AG08395 (cell line): ENCODE measurements around the gene SEMA4G.

Source experiments
- DNase-seq: peaks from one replicate; pipeline ENCODE4 v3.0.0; 2012; ENCODE audit warnings: mixed read lengths, low spot score

Gene SEMA4G

DNA sequence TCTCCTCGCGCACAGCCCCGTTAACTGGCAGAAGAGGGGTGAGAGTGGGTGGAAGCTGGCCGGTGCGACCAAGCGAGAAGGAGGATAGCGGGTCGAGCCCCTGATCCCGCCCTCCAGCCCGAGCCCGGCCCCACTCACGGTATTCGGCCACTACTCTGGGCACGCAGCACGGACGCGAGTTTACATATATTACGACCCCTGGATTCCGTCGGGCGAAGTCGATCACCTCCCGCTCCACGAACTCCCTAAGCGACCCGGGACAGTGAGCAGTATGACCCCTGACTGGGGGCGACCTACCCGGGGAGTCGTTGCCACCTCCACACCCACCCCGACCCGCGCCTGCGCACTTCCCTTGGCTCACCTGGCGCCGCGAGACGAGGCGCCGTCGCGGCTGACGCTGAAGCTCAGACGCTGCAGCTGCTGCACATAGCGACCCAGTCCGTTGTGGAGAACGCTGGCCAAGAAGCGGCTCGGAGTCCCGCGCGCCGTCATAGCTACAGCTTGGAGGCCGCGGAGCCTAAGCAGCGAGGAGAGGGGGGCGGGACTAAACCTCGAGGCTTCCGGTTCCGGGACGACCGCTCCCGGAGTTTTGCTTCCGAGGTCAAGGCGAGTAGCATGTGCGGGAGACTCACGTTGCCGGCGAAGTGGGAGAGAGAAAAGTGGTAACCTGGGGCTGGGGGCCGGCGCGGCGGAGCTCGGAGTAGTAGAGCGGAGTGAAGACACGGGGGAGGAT lies 17.8 kb downstream of the SEMA4G start, which contains the start of the genes MRPL43 and TWNK:
MRPL43 (minus strand) TSS at position 546 of the 733 bp plus-strand sequence; CDS start at position 492, 54 bp downstream.
TWNK (plus strand) TSS at position 592 of the 733 bp plus-strand sequence. CDS start 668 bp downstream, outside the sequence.
- DNase-seq: peak; percentile 91

- DNase-seq: no peak
These were observed 18.4 kb downstream of the SEMA4G start for GRCh38 chr10:100987685-100988049.

DNA sequence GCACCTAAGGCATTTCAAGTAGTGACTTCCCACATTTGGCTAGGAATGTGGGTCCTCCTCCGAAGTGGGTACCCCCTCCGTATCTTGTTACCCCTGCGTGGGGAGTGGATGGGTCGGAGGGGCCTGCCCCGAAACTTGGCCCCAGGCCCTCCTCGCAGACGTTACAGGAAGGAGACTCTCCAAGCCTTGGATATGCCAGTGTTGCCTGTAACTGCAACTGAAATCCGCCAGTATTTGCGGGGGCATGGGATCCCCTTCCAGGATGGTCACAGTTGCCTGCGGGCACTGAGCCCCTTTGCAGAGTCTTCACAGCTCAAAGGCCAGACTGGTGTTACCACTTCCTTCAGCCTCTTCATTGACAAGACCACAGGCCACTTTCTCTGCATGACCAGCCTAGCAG lies 18.9 kb downstream of the SEMA4G start:
- DNase-seq: no peak

DNA sequence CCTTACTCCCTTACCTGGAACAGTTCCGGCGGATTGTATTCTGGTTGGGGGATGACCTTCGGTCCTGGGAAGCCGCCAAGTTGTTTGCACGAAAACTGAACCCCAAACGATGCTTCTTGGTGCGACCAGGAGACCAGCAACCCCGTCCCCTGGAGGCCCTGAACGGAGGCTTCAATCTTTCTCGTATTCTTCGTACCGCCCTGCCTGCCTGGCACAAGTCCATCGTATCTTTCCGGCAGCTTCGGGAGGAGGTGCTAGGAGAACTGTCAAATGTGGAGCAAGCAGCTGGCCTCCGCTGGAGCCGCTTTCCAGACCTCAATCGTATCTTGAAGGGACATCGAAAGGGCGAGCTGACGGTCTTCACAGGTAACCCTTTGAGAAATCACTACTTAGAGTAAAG lies 19.8 kb downstream of the SEMA4G start:
- no peak for DNase-seq

DNA sequence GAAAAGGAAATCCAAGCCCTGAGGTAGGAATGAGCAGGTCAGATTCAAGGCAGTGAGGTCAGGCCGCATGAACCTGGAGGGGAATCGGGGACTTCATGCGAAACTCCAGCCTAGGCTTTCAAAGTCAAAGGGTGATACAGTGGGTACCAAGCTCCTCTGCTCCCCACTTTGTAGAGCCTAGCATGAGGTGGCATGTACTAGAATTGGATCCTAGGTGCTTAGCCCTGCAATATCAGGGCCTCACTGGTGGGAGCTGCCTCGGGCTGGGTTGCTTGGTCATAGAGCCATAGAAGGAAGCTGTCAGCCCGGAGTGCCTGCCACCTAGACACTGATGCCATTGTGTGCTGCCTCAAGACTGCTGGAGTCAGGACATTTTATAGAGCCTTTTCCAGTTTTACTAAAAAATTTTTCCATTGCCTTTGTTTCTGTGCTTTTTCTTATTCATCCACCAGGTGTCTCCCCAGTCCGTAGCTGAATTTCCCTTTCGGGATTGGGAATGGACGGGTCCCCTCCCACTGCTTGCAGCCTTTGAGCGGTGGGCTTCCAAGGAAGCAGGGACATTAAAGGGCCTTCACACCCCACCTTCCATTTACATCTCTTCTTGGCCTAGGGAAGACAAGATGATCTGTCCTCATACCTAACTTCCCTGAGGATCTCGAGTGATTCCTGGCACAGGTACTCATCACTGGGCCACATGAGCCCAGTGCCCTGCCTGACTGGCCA lies 24.8 kb downstream of the SEMA4G start:
- DNase-seq: peak; percentile 54

DNA sequence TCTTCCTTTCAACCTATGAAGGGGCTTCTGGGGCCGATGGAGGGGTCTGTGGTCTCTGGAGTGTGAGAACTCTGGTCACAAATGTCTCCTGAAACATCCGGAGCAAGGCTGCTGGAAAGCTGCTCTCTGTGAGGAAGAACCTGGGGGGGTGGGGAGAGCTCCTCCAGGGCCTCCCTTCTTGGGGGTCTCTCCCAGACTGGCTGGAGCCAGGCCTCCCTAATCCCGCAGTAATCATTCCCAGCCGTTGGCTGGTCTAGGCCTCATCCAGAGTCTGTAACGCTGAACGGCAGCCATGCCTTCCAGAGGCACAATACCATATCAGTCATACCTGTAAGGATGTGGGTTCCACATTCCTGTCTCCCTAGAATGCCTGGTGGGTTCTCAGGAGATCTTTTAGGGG lies 25.9 kb downstream of the SEMA4G start:
- no peak for DNase-seq

DNA sequence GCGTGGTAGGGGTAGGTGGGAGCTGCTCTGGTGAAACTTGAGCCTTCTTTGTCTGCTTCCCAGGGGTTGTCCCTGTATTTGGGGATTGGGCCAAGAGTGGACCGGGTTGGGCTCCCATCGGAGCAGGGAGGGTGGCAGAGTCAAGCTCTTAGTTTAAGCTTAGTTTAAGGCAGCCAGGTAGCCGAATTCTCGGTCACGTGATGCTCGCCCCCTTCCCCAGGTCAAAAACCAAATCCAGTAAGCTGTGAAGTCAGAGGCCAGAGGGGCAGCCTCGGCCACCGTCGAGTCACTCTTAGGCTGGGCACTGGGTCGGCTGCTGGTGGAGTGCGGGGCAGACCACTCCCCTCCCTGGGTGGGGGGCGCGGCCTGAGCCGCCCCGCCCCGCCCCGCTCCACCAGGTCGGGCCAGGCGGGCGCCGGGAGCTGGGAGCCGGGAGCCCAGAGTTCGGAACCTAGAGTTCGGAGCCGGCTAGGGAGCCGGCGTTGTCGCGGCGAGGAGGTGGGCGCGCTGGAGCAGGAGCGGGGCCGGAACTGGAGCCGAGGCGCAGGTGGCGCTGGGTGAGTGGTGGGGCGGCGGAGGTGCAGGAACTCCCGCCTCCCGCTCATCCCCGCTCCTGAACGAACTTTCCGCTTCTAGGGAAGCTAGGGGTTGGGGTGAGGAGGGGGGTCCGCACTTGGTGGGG lies 27.5 kb downstream of the SEMA4G start:
- no peak for DNase-seq

GRCh38 chr10:100997360-100998182 lies 28.3 kb downstream of the SEMA4G start:
- DNase-seq: peak; percentile 87

DNA sequence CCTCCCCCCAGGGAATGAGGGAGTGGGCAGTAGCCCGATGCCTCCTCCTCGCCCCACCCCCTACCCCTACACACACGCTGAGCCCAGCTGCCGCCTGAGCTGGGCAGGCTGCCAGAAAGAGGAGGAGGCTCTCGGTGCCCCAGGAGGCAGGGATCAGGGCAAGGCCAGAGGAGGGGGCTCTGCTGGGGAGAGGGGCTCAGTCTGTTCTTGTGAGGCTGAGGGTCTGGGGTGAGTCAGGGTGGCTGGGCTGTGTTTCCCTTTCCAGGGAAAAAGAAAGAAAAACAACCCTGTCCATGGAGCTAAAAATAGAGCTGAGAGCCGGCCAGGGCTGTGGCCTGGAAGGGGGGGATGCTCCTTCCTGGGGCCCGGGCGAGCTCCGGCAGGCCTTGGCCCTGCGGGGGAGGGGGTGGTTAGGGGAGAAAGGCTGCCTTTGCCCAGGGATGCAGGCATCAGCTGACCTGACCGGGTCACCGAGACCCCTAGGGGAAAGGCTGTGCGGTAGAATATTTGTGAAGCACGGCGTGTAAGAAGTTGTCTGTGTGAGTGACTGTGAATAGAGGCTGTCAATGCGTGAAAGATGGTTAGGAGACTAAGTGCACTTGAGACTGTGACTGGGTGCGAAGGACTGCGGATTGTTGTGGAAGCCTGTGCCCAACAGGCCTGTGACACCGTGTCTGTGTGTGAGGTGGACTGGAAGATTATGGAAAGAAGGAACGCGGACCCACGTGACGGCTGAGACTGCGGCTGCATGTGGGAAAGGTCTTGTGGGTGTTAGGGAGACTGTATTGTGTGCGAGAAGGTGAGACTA lies 29.1 kb downstream of the SEMA4G start:
- DNase-seq: peak; percentile 88

- DNase-seq: peak; percentile 87
These were observed 29.9 kb downstream of the SEMA4G start for GRCh38 chr10:100998991-100999741.

- no peak for DNase-seq
These were observed 30.4 kb downstream of the SEMA4G start, which contains the start of gene LZTS2 for GRCh38 chr10:100999742-101000126. TSS of gene LZTS2 (plus strand) at chr10:100999808. CDS start at chr10:101002539, 2,731 bp downstream.

DNA sequence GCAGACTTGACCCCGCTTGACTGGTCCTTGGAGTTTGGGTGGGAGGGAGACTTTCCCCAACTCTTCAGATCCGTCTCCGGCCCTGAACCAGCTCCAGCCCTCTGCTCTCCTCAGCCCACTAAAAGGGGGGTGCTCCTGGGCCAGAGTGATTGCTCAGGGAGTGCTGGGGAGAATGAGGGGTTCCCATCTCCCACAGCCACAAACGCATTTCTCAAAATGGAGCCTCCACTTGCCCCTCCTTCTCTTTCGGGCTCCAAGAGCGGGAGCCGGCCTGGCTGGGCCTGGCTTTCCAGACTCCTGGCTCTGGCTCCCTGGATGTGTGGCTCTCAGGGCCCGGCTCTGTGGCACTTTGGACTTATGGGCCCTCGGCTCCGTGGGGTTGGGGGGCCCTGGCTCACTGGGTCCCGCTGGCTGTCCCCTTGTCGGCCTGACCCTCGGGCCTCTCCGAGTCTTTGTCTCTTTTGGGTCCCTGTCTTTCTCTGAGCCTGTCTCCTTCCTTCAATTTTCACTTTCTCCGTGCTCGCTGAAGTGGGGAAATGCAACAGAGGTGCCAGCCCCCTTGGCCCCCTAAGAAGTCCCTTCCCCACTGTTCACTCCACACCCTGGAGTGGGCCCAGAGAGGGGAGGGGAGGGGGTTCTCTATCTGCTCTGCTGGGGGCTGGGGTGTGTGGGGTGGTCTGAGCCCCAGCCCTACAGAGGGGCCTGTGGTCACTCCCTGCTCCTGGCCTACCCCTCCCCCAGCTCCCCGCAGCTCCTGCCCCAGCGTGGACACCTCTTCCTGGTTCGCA lies 31.0 kb downstream of the SEMA4G start:
- DNase-seq: no peak

DNA sequence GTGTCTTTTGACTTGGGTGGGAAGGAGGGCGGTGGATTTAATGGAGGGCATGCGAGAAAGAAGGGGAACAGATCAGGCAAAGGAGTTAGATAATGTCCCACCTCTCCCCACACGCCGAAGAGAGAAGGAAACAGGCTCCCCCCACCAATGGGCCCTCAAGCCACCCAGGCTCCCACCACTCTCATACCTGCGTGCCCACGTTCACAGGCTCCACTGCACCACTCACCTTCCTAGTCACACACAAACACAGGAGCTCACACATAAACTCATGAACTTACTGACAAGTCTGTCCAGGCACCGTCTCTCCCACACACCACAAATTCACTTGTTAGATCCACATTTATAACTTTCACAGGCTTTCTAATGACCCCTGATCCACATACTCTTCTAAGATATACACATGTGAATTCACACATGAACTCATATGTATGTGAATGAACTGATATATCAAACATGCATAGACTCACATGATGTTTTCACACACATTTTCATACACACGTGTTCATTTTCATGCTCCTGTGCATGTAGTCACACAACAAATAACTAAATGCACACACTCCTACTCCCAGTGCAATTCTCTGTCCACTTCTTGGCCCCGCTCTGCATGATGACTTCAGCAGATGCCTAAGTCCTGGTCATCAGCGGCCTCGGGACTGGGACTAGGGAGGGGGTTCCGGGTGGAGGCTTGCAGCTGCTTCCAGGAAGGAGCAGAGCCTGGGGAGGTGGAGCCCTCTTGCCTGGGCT lies 31.8 kb downstream of the SEMA4G start:
- peak; percentile 92 for DNase-seq

DNA sequence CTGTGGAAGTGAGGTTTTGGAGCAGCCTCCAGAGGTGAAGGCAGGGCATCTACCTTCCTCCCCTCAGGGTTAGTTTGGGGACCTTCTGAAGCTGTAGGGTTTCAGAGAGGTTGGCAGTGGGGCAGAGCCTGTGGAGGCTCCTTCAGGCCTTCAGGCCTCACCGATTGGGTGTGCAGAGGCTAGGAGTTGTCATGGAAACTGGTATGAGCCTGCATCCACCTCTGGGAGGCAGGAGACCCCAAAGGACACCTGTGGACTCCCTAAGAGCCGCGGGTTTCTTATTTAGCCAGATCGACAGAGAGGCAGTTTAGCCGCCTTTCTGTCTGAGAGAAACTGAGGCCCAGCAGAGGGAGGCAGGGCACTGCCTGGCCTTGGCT lies 32.3 kb downstream of the SEMA4G start:
- no peak for DNase-seq

GRCh38 chr10:101002456-101002855 lies 33.2 kb downstream of the SEMA4G start:
- DNase-seq: no peak

GRCh38 chr10:101003639-101004206 lies 34.4 kb downstream of the SEMA4G start:
- DNase-seq: no peak

GRCh38 chr10:101005361-101005760 lies 36.1 kb downstream of the SEMA4G start:
- DNase-seq: no peak

GRCh38 chr10:101005869-101006567 lies 36.7 kb downstream of the SEMA4G start:
- DNase-seq: no peak
